ENCODE measurements around the gene CRACR2A. TPM values are rescaled to one million over a fixed set of nuclear protein-coding genes. Genes with fewer than 3 reads are reported as not detected.
A peak's percentile ranks its signal among the peaks of the same experiment; 100 is the strongest.

Gene CRACR2A
- polyA plus RNA-seq, 3 donors: 2.8 to 10.7 (median 5.8) TPM

DNA sequence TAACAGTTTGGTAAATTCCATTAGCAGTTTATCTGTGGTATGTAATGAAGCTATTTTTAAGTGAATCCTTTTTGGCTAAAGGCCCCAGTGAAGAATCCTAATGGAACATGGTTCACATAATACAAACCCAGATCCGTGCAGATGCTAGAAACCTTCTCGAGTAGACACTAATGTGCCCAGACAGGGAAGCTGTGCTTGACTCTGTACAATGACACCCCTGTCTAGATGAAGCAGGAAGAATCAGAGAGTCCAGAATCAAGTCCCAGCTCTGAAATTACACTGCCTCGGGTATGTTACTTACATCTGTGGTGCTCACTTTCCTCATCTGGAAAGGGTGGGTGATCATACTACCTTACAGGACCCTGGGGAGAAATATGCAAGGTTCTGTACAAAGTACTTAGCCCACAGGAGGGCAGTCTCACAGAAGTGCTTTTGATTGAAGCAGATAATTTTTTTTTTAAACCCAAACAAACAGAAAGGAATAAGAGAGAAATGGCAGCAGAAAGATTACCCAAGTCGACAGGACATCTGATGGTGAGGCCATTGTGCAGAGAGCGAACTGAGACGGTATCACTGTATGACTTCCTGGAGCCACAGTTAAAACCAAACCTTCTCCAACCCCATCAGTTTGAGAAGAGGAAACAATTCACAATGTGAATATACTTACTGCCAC, 8.5 kb downstream of the CRACR2A start:
- no peak overlapping the region for H3K4me3 Mint-ChIP-seq
- H3K9me3 Mint-ChIP-seq: peaks cover 4 to 9% (median 8%) of the 10 kb centered on the region in 7 donors
- Histone ChIP-seq H3K4me2 (replicated peaks; ENCODE audit: extremely low read depth, low read length, poor library complexity, severe bottlenecking) (no peak overlapping the region), H3K27me3 (ENCODE audit: control insufficient read depth in 2 of 2, insufficient read depth in 2 of 2, low read length in 2 of 2) (no peaks in the 10 kb centered on the region), H2AFZ (ENCODE audit: insufficient read depth, low read depth, low read length, poor library complexity, severe bottlenecking) (no peak overlapping the region), H3K4me3 (replicated peaks in 1 of 3; ENCODE audit: low read depth in 2 of 3, low read length in 3 of 3) (no peak overlapping the region), H3K4me1 (ENCODE audit: control insufficient read depth in 1 of 2, insufficient read depth in 2 of 2, low read length in 2 of 2) (peaks cover 4 to 5% of the 10 kb centered on the region in 2 donors), H3K9ac (ENCODE audit: insufficient read depth, low read length, poor library complexity, severe bottlenecking) (no peak overlapping the region), H3K79me2 (ENCODE audit: insufficient read depth, low read length) (peaks cover 43% of the 10 kb centered on the region), H4K20me1 (ENCODE audit: insufficient read depth, low read length) (no peaks in the 10 kb centered on the region), H3K36me3 (replicated peaks in 1 of 2; ENCODE audit: control insufficient read depth in 1 of 2, insufficient read depth in 2 of 2, low read length in 2 of 2) (peaks cover 2 to 71% of the 10 kb centered on the region in 2 donors), H3K27ac (ENCODE audit: low read depth in 1 of 2, low read length in 2 of 2) (no peak overlapping the region), H3K9me3 (replicated peaks in 1 of 2; ENCODE audit: control insufficient read depth in 1 of 2, insufficient read depth in 1 of 2, low read length in 2 of 2) (peaks cover 5 to 10% of the 10 kb centered on the region in 2 donors)
- peaks cover 0 to 4% (median 2%) of the 10 kb centered on the region in 3 donors for H3K27me3 Mint-ChIP-seq (ENCODE audit: low read depth in 3 of 3)
- no peak overlapping the region for H3K27ac Mint-ChIP-seq
- peaks cover 47 to 70% of the 10 kb centered on the region in 2 donors for H3K36me3 Mint-ChIP-seq
- intact Hi-C loops (cut with micrococcal nuclease): no loop called here
- DNase-seq: no peak
- 92% methylated on average over 2 of the region's 6 CpGs for WGBS (ENCODE audit: insufficient coverage)
- TF ChIP-seq, protein P1, sequence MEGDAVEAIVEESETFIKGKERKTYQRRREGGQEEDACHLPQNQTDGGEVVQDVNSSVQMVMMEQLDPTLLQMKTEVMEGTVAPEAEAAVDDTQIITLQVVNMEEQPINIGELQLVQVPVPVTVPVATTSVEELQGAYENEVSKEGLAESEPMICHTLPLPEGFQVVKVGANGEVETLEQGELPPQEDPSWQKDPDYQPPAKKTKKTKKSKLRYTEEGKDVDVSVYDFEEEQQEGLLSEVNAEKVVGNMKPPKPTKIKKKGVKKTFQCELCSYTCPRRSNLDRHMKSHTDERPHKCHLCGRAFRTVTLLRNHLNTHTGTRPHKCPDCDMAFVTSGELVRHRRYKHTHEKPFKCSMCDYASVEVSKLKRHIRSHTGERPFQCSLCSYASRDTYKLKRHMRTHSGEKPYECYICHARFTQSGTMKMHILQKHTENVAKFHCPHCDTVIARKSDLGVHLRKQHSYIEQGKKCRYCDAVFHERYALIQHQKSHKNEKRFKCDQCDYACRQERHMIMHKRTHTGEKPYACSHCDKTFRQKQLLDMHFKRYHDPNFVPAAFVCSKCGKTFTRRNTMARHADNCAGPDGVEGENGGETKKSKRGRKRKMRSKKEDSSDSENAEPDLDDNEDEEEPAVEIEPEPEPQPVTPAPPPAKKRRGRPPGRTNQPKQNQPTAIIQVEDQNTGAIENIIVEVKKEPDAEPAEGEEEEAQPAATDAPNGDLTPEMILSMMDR (IDR thresholded peaks at IDR 0.05): no peak
- H3K4me1 Mint-ChIP-seq: peaks cover 5% of the 10 kb centered on the region

DNA sequence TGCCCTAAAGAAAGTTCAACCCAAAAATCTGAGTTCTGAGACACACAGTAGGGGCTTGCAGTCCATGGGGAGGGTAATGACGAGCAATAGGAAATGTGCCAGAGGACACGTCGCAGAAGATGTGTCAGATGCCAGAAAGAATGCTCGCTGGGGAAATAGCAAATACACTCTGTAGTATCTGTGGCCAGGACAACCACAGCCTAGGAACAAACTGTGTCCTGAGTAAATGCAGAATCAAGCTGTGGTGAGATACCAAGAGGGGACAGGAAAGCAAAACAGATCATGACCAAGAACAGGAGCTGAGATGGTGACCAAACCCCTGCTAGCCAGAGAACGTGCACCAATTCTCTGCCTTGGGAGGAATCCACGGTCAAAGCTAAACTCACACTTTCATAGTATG, 9.1 kb downstream of the CRACR2A start:
- Mint-ChIP-seq H3K27me3 (ENCODE audit: low read depth in 3 of 3) (peaks cover 0 to 2% (median 2%) of the 10 kb centered on the region in 3 donors), H3K27ac (peak overlapping the region in 1 of 7 donors; percentile 17), H3K36me3 (peaks cover 49 to 68% of the 10 kb centered on the region in 2 donors), H3K4me1 (peaks cover 2% of the 10 kb centered on the region), H3K4me3 (no peak overlapping the region), H3K9me3 (peaks cover 4 to 9% (median 8%) of the 10 kb centered on the region in 7 donors)
- TF ChIP-seq, protein P1 (IDR thresholded peaks at IDR 0.05): no peak
- peaks cover 5 to 10% of the 10 kb centered on the region in 2 donors for H3K9me3 ChIP-seq (replicated peaks in 1 of 2; ENCODE audit: control insufficient read depth in 1 of 2, insufficient read depth in 1 of 2, low read length in 2 of 2)
- H4K20me1 ChIP-seq (ENCODE audit: insufficient read depth, low read length): no peaks in the 10 kb centered on the region
- H2AFZ ChIP-seq (ENCODE audit: insufficient read depth, low read depth, low read length, poor library complexity, severe bottlenecking): no peak overlapping the region
- WGBS (ENCODE audit: insufficient coverage): 88% methylated on average over 4 of the region's 6 CpGs
- intact Hi-C loops (cut with micrococcal nuclease): no loop called here
- no peak overlapping the region for H3K4me3 ChIP-seq (replicated peaks in 1 of 3; ENCODE audit: low read depth in 2 of 3, low read length in 3 of 3)
- H3K9ac ChIP-seq (ENCODE audit: insufficient read depth, low read length, poor library complexity, severe bottlenecking): no peak overlapping the region
- no peaks in the 10 kb centered on the region for H3K4me1 ChIP-seq (ENCODE audit: control insufficient read depth in 1 of 2, insufficient read depth in 2 of 2, low read length in 2 of 2)
- H3K36me3 ChIP-seq (replicated peaks in 1 of 2; ENCODE audit: control insufficient read depth in 1 of 2, insufficient read depth in 2 of 2, low read length in 2 of 2): peaks cover 2 to 71% of the 10 kb centered on the region in 2 donors
- no peak overlapping the region for H3K4me2 ChIP-seq (replicated peaks; ENCODE audit: extremely low read depth, low read length, poor library complexity, severe bottlenecking)
- no peak for DNase-seq
- no peaks in the 10 kb centered on the region for H3K27me3 ChIP-seq (ENCODE audit: control insufficient read depth in 2 of 2, insufficient read depth in 2 of 2, low read length in 2 of 2)
- peaks cover 39% of the 10 kb centered on the region for H3K79me2 ChIP-seq (ENCODE audit: insufficient read depth, low read length)
- no peak overlapping the region for H3K27ac ChIP-seq (ENCODE audit: low read depth in 1 of 2, low read length in 2 of 2)

Measured in CD14-positive monocyte (primary cell).